GM18861 (cell line): ENCODE results near the gene BEST1.

Experiments
- ATAC-seq: cut with Tn5 transposase; IDR thresholded peaks from one replicate; pipeline ENCODE4 v1.9.1; 2021; ENCODE audit not compliant: unreplicated experiment

BEST1 gene

DNA sequence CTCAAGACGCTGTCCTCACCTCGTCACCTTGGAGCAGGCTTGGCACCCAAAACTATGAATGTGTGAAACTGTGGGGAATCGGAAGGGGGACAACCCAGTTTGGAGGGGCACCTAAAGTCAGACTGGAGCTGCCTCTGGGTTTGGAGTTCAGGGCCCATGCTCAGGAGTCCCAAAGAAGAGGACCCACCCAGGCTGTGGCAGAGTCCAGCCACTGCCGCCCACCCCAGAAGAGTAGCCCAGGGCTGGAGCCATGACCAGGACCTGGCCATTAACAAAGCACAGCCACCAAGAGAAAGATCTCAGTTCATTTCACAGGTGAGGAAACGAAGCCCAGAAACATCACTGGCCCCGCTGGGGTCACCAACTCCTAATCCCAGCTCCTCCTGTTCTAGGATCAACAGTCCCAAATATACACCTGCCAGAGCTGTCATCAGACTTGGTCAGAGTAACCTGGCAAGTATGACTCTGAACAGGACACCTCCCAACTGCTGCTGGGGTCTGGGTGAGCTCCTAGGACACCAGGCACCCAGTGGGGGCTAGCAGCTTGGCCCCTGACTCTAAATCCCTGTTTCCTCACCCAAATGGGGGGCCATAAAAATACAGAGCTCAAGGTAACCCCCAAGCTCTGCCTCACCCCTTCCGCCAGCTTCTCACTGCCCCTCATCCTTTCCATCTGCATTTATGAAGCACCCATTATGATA is 35.5 kb upstream of the BEST1 start:
- ATAC-seq = no peak

- no peak for ATAC-seq
Observed at GRCh38 chr11:61916737-61917333, 33.3 kb upstream of the BEST1 start.

DNA sequence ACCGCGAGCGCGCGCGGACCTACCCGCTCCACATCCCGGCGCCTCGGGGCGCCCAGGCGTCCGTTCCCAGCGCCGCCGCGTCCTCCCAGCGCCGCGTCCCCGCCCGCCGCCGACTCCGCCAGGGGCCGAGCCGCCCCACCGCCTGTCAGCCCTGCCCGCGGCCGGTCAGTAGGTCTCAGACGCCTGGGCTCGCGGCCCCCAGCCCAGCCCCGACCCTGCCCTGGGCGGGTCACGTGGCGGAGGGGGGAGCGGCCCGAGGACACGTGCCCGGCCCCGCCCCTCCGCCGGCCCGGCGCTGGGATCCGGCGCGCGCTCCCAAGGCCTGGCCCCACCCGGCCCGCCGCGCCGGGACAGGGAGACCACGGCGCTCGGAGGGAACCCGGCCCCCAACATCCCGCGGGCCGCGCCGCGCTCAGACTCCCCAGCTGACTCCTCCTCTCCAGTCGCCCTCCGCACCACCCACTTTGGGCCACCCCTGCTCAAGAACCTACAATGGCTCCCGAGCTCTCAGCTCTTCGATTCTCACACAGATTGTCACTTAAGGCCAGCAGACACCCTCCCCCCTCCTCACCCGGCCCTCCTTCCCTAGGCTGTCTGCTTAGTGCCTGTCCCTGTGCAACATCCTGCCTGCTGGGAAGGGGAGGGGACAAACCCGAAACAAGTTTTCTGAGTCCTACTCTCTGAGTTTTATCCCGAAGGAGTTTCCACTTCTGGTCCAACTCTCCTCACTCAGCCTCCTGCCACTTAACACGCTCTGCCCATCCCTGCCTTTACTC is 32.6 kb upstream of the BEST1 start, which contains the start of gene RAB3IL1:
TSS of gene RAB3IL1 (minus strand) at position 233 of the 776 bp plus-strand sequence. CDS start at position 34, 199 bp downstream.
- ATAC-seq = no peak

DNA sequence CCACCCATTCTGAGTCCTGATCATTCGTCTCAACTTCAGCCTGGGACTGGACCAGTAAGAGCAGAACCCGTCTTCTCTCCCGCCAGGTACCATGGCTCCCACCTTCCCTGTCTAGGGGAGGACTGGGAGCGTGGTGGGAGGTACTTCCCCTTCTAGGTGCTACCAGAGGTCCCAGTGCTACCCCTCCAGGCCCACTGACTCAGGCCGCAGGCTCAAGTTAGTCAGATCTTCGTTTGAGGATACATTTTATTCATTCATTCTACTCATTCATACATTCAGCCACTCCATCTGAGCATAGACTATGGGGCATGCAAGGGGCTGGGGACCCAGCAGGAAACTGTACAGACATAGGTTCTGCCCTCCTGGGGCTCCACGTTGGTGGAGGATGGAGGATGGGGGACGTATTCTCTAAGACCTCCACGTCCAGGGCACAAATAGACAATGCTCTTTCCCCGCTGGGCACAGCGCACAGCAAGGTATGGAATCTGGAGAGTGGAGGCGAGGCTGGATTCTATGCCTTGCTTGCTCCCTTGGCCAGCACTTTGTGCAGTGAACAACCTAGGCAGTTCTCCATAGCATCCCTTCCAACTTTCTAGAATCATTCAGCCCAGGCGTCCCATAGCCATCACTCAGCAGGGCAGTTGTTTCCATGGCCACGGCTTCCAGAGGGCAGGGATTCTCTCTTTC is 31.8 kb upstream of the BEST1 start:
- ATAC-seq = no peak

- ATAC-seq = no peak
Observed at GRCh38 chr11:61918938-61919704, 31.0 kb upstream of the BEST1 start.

GRCh38 chr11:61919705-61920631 is 30.2 kb upstream of the BEST1 start:
- no peak for ATAC-seq

DNA sequence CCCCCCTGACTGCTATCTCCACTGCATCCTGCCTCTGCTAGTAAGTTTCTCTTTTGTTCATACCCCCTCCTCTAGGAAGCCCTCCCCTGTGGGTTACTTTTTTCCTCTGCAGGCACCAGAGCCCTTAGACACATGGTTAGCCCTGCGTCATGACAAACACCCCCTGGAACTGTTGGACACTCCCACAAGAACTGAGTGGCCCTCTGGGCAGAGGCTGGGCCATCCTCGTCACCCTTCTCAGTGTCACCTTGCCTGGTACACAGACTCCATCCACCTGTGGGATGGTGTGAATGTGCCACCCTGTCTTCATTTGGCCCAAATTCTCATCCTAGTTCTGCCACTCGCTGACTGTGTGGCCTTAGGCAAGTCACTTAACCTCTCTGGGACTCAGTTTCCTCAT is 28.7 kb upstream of the BEST1 start:
- no peak for ATAC-seq

DNA sequence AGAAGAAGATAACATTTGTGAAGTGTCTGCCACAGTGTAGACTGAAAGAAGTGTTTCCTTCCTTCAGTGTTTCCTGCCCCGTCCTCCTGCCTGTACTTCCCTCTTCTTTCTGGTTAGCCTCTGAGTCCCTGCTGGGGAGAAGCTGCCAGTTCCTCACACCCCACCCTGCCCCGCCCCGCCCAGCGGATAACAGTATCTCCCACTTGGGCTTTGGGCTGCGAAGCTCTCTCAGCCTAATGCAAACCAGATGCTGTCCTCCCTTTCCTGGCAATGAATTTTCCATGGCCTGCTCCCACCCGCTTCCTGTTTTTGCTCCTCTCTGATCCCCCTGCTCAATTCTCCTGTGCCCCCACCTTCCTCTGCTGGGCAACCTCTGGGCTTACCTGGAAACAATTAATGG is 27.6 kb upstream of the BEST1 start:
- ATAC-seq = no peak

DNA sequence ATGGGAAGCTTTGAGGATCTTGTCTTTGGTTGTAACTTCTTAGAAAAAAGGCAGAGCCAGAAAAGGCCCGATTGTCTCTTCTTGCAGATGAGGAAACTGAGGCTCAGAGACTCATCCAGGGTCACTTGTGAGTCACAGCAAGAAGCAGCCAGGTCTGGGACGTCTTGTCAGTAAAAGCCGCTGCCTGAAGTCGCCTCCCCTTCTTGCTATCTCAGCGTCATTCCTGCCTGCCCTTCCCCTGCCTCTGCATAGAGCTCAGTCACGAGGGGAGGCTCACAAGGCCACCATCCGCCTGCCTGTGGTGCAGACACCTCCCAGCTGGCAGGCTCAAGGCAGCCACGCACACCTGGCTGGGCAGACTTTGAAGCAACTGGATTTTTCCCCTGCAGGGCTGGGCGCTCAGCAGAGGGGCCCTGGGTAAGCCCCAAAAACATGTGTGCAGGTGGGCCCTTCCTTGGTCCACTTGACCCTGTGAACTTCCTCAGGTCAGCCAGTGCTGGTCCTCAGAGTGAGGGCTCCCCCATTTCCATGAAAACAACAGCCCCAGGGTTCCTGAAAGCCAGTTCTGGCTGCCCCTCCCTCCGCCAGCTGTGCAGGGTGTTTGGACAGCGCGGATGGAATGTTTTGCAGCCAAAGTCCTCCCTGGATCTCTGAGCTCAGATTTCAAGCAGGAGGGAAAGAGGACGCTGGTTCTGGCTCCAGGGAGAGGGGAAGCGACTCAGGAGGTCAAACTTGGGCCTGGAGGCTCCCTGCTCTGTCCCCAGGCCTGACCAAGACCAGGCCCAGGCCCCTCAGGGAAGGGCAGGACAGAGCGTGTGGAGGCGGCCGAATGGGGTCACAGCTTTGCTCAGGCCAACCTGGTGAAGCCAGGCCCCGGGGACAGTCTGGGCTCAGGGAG is 26.7 kb upstream of the BEST1 start:
- no peak for ATAC-seq

GRCh38 chr11:61924064-61924455 is 26.1 kb upstream of the BEST1 start:
- ATAC-seq = no peak

GRCh38 chr11:61925736-61926135 is 24.4 kb upstream of the BEST1 start:
- ATAC-seq = no peak

GRCh38 chr11:61926235-61926634 is 23.9 kb upstream of the BEST1 start:
- no peak for ATAC-seq

DNA sequence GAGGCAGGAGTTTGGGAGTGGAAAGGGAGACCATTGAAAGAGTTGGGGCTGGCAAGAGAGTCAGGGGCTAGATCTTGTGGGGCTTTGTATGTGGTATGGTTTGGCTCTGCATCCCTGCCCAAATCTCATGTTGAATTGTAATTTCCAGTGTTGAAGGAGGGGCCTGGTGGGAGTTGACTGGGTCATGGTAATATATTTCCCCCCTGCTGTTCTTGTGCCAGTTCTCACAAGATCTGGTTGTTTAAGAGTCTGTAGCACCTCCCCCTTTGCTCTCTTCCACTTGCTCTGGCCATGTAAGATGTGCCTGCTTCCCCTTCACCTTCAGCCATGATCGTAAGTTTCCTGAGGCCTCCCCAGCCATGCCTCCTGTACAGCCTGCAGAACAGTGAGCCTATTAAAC is 22.6 kb upstream of the BEST1 start:
- no peak for ATAC-seq

DNA sequence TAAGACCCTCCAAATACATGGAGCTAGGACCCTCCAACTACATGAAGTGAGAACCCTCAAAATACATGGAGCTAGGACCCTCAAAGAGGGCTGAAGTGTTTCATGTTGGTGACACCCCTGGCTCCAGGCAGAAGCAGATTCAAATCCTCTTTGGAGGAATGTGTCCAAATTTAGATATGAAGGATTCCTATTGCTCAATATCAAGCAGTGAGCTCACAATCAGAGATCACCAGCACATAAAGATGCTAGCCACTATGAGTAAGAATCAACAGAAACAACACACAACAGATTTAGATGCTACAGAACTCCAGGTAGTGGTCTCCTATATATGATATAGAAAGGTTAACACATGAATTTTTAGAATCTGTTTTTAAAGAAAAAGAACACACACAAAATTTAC is 21.5 kb upstream of the BEST1 start:
- no peak for ATAC-seq

GRCh38 chr11:61930933-61931332 is 19.2 kb upstream of the BEST1 start:
- ATAC-seq = no peak

GRCh38 chr11:61935861-61936260 is 14.3 kb upstream of the BEST1 start:
- ATAC-seq = no peak

DNA sequence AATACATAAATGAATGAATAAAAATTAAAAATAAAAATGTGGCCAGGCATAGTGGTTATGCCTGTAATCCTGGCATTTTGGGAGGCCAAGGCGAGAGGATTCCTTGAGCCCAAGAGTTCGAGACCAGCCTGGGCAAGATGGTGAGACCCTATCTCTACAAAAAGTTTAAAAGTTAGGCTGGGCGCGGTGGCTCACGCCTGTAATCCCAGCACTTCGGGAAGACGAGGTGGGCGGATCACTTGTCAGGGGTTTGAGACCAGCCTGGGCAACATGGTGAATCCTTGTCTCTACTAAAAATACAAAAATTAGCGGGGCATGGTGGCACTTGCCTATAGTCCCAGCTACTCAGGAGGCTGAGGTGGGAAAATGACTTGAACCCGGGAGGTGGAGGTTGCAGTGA is 9.7 kb upstream of the BEST1 start:
- no peak for ATAC-seq

DNA sequence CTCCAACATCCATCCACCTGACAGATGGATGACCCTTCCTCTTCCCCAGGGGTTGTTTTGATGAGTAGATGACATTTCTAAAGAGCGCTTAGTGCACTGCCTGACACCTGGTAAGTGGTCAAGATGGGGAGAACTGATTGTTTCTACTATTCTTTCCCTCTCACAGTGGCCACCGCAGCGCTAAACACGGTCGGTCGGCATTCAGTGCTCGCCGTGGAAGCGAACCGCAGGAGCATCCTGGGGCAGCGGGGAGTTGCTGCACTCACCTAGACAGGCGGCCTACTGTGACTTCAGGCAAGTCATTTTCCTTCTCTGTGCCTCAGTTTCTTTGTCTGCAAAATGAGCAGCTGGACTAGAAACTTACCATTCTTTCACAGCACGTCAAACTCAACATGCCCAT is 5.0 kb upstream of the BEST1 start:
- ATAC-seq = no peak

- ATAC-seq = no peak
Observed at GRCh38 chr11:61946894-61947293, 3.3 kb upstream of the BEST1 start.
